ENCODE measurements around the gene DGKI. TPM values are rescaled to one million over a fixed set of nuclear protein-coding genes. Genes with fewer than 3 reads are reported as not detected.

Gene DGKI
- total RNA-seq, 1 experiment from 2014 or later, result 0.15 TPM

- Histone ChIP-seq H3K9ac (ENCODE audit: low read length) (no peak overlapping the region), H3K4me3 (replicated peaks in 1 of 2; ENCODE audit: low read depth in 1 of 2, low read length in 2 of 2) (no peak overlapping the region), H3K27ac (ENCODE audit: low read depth, low read length) (no peak overlapping the region), H3K4me1 (ENCODE audit: control insufficient read depth in 1 of 2, insufficient read depth in 2 of 2, low read length in 2 of 2) (no peaks in the 10 kb centered on the region), H3K4me2 (ENCODE audit: low read length) (no peak overlapping the region), H3K36me3 (ENCODE audit: control insufficient read depth in 1 of 2, insufficient read depth in 2 of 2, low read length in 2 of 2) (no peaks in the 10 kb centered on the region), H4K20me1 (ENCODE audit: insufficient read depth) (no peaks in the 10 kb centered on the region), H3K79me2 (ENCODE audit: insufficient read depth, low read length) (no peaks in the 10 kb centered on the region), H2AFZ (ENCODE audit: low read depth, low read length, poor library complexity, severe bottlenecking) (no peak overlapping the region), H3K27me3 (ENCODE audit: insufficient read depth, low read length) (no peaks in the 10 kb centered on the region), H3K9me2 (ENCODE audit: insufficient read depth) (no peaks in the 10 kb centered on the region), H3K9me3 (ENCODE audit: control insufficient read depth in 1 of 2, insufficient read depth in 1 of 2, low read depth in 1 of 2, low read length in 2 of 2) (peaks cover 2 to 3% of the 10 kb centered on the region in 2 experiments; a peak in 2 of 4 replicates)
- no TSS peak for BruUV-seq (replicated peaks)
- DNase-seq (ENCODE audit: low read depth, low spot score) (no peak), ATAC-seq (no peak)
- no peak for TF ChIP-seq EGR1 (IDR thresholded peaks at IDR 0.05; ENCODE audit: low read depth)
- TF ChIP-seq FOSL1 (IDR thresholded peaks at IDR 0.05; ENCODE audit: low read depth), result no peak
- TF ChIP-seq SP1 (IDR thresholded peaks at IDR 0.05; ENCODE audit: low read depth), result no peak
- TF ChIP-seq RAD21 (IDR thresholded peaks at IDR 0.05; ENCODE audit: low read depth), result no peak
- no peak for TF ChIP-seq POLR2AphosphoS5 (IDR thresholded peaks at IDR 0.05; ENCODE audit: low read depth, low read length)
- TF ChIP-seq ATF3 (IDR thresholded peaks at IDR 0.05), result no peak
- TF ChIP-seq YY1 (IDR thresholded peaks at IDR 0.05; ENCODE audit: extremely low read depth, insufficient replicate concordance, low read depth, low read length), result no peak
- no peak for TF ChIP-seq ZFX (IDR thresholded peaks at IDR 0.05)
- no peak for TF ChIP-seq ZNF274 (IDR thresholded peaks at IDR 0.05; ENCODE audit: low read depth, low read length)
- TF ChIP-seq CEBPB (IDR thresholded peaks at IDR 0.05; ENCODE audit: low read depth), result no peak
- TF ChIP-seq SIN3A (IDR thresholded peaks at IDR 0.05; ENCODE audit: low read depth), result no peak
- TF ChIP-seq REST (IDR thresholded peaks at IDR 0.05; ENCODE audit: low read depth), result no peak
- no peak for TF ChIP-seq JUND (IDR thresholded peaks at IDR 0.05)
- no peak for TF ChIP-seq TCF7L2 (IDR thresholded peaks at IDR 0.05; ENCODE audit: borderline replicate concordance, extremely low read depth, insufficient read depth, insufficient read length)
- TF ChIP-seq MAX (IDR thresholded peaks at IDR 0.05), result no peak
- no peak for TF ChIP-seq EZH2phosphoT487 (IDR thresholded peaks at IDR 0.05; ENCODE audit: borderline replicate concordance)
- no peak for TF ChIP-seq ZBTB33 (IDR thresholded peaks at IDR 0.05; ENCODE audit: extremely low read depth, insufficient replicate concordance, low read length)
- TF ChIP-seq ELF1 (IDR thresholded peaks at IDR 0.05; ENCODE audit: borderline replicate concordance, low read depth), result no peak
- no peak for TF ChIP-seq CTCF (IDR thresholded peaks at IDR 0.05 in 2 of 3, conservative IDR thresholded peaks at IDR 0.05 in 1 of 3; ENCODE audit: borderline replicate concordance in 1 of 3, insufficient read depth in 1 of 3, low read depth in 2 of 3, low read length in 2 of 3)
- TF ChIP-seq CBX3 (IDR thresholded peaks at IDR 0.05; ENCODE audit: low read depth), result no peak
- intact Hi-C loops (cut with micrococcal nuclease), result no loop called here
- POLR2A ChIA-PET, result no interaction called here
- RAD21 ChIA-PET (ENCODE audit: low non-redundant PET in 1 of 2, low total read pairs in 2 of 2, uncharacterized antibody in 2 of 2, unreplicated experiment in 2 of 2), result no interaction called here
- CTCF ChIA-PET, result no interaction called here
These were observed 494.8 kb downstream of the DGKI start for GRCh38 chr7:137351941-137352340.

All from HCT116 (cell line).